Measurements from ENCODE around the gene LRRC72. TPM values are rescaled to one million over a fixed set of nuclear protein-coding genes. Genes with fewer than 3 reads are reported as not detected.

LRRC72 gene
- total and polyA plus RNA-seq, 9 of the 15 experiments (the other 6 are each of a cell fraction or from before 2014, with no cell fraction given) = 0.10 TPM; not detected in 8

- CTCF ChIA-PET (ENCODE audit: low intra/inter-chr PET ratio) = no interaction called here
- no peak for FAIRE-seq
These were observed 31.5 kb upstream of the LRRC72 start for GRCh38 chr7:16494955-16495719.

More at GRCh38 chr7:16494955-16495719, 31.5 kb upstream of the LRRC72 start:
- Histone ChIP-seq H2AFZ (ENCODE audit: low read depth, low read length) (0 out of 2 replicates have a peak overlapping the region, but pooled peaks have one; percentile 1), H3K9me3 (replicated peaks; ENCODE audit: control insufficient read depth, insufficient read depth, low read depth, low read length) (no peaks in the 10 kb centered on the region), H3K4me1 (replicated peaks in 1 of 2; ENCODE audit: control insufficient read depth in 2 of 2, insufficient read depth in 2 of 2, low read length in 2 of 2) (peaks cover 0 to 18% of the 10 kb centered on the region in 2 experiments; a peak in 3 of 5 replicates), H3K4me3 (no peak overlapping the region), H3K9ac (ENCODE audit: insufficient read depth in 1 of 2, low read depth in 2 of 2, low read length in 2 of 2) (no peak overlapping the region), H3K4me2 (ENCODE audit: insufficient read depth, low read length) (no peak overlapping the region), H3K36me3 (ENCODE audit: control insufficient read depth, insufficient read depth, low read length) (no peaks in the 10 kb centered on the region), H3K27ac (ENCODE audit: extremely low read depth, low read depth, low read length) (no peak overlapping the region), H3K79me2 (ENCODE audit: control insufficient read depth, insufficient read depth, low read length) (no peaks in the 10 kb centered on the region), H3K9me1 (ENCODE audit: control insufficient read depth, insufficient read depth, low read length) (no peaks in the 10 kb centered on the region), H4K20me1 (replicated peaks; ENCODE audit: control insufficient read depth, insufficient read depth, low read length) (no peaks in the 10 kb centered on the region), H3K27me3 (ENCODE audit: control insufficient read depth in 2 of 2, insufficient read depth in 2 of 2, low read length in 2 of 2) (no peaks in the 10 kb centered on the region)
- ATAC-seq (no peak), DNase-seq (ENCODE audit: extremely low read depth in 1 of 4, low spot score in 3 of 4) (no peak)
- POLR2A ChIA-PET = interaction anchor here (1.5 kb wide), 1 partner anchor 16 kb away, joined by 4 read pairs; no protein-coding TSS in a partner anchor
- 69% methylated on average over 4 of the region's 4 CpGs for WGBS (ENCODE audit: insufficient coverage, low coverage, missing lambda C conversion rate)
- TF ChIP-seq NONO (IDR thresholded peaks at IDR 0.05; ENCODE audit: low read depth in 2 of 2, low read length in 1 of 2) = no peak
- TF ChIP-seq LARP7 (IDR thresholded peaks at IDR 0.05) = no peak
- no peak for TF ChIP-seq ZNF398 (CRISPR knock-in tag; IDR thresholded peaks at IDR 0.05)
- TF ChIP-seq ID3 (CRISPR knock-in tag; IDR thresholded peaks at IDR 0.05) = no peak
- TF ChIP-seq ID3 (tag; IDR thresholded peaks at IDR 0.05) = no peak
- TF ChIP-seq FOXJ3 (CRISPR knock-in tag; IDR thresholded peaks at IDR 0.05) = no peak
- no peak for TF ChIP-seq PURB (CRISPR knock-in tag; IDR thresholded peaks at IDR 0.05; ENCODE audit: low read depth)
- TF ChIP-seq KDM5B (IDR thresholded peaks at IDR 0.05; ENCODE audit: insufficient replicate concordance, low read depth, low read length) = no peak
- TF ChIP-seq KLF13 (tag; IDR thresholded peaks at IDR 0.05; ENCODE audit: borderline replicate concordance, low read depth) = no peak
- no TSS peak for BruUV-seq (replicated peaks)
- in situ Hi-C loops (cut with MboI) = no loop called here
- intact Hi-C loops (cut with micrococcal nuclease) = loop anchor here (5.0 kb wide), 1 partner anchor 67 kb away; no protein-coding TSS in a partner anchor
